ENCODE results near the gene CNIH3.

CNIH3 gene

DNA sequence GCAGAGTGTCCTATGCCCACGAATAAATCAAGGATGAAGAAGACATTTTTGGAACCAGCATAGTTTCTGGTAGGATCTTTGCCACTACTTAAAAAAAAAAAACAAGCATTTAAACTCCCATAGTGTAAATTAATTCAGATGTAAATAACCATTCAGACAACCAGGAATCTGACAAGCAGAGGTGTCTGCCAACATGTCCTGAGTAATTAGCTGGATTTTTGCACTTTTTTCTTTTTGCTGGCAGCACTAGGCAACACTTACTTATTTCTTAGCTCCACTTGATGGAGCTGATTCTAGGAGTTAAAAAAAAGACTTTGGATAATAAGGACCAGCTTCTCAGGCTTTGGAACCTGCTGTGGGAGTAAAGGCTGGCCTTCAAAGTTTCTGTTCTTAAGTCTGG is 27.6 kb upstream of the CNIH3 start:
- no peak overlapping the region for H3K4me3 ChIP-seq (ENCODE audit: insufficient read depth, low read length, poor library complexity, severe bottlenecking)
- H3F3A ChIP-seq (ENCODE audit: insufficient read depth), result no peaks in the 10 kb centered on the region
- H3K9me3 ChIP-seq (ENCODE audit: insufficient read depth, low read length), result no peaks in the 10 kb centered on the region
- no peak overlapping the region for H3K9ac ChIP-seq (ENCODE audit: low read length)
- H3K4me2 ChIP-seq (ENCODE audit: low read depth, low read length, poor library complexity, severe bottlenecking), result no peak overlapping the region
- no peaks in the 10 kb centered on the region for H3K9me2 ChIP-seq (replicated peaks; ENCODE audit: insufficient read depth, low read length)
- H3K36me3 ChIP-seq (ENCODE audit: low read length), result no peaks in the 10 kb centered on the region
- no peaks in the 10 kb centered on the region for H3K79me2 ChIP-seq (ENCODE audit: insufficient read depth, low read length)
- no peak overlapping the region for H3K27ac ChIP-seq (ENCODE audit: low read depth, low read length)
- no peaks in the 10 kb centered on the region for H3K27me3 ChIP-seq (ENCODE audit: low read length)
- TF ChIP-seq, protein P1, sequence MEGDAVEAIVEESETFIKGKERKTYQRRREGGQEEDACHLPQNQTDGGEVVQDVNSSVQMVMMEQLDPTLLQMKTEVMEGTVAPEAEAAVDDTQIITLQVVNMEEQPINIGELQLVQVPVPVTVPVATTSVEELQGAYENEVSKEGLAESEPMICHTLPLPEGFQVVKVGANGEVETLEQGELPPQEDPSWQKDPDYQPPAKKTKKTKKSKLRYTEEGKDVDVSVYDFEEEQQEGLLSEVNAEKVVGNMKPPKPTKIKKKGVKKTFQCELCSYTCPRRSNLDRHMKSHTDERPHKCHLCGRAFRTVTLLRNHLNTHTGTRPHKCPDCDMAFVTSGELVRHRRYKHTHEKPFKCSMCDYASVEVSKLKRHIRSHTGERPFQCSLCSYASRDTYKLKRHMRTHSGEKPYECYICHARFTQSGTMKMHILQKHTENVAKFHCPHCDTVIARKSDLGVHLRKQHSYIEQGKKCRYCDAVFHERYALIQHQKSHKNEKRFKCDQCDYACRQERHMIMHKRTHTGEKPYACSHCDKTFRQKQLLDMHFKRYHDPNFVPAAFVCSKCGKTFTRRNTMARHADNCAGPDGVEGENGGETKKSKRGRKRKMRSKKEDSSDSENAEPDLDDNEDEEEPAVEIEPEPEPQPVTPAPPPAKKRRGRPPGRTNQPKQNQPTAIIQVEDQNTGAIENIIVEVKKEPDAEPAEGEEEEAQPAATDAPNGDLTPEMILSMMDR (IDR thresholded peaks at IDR 0.05; ENCODE audit: insufficient read depth, low read length, poor library complexity, severe bottlenecking), result no peak
- TF ChIP-seq EZH2phosphoT487 (conservative IDR thresholded peaks at IDR 0.05; ENCODE audit: low read length), result no peak
- H4K20me1 ChIP-seq (ENCODE audit: low read depth, low read length), result no peaks in the 10 kb centered on the region
- H2AFZ ChIP-seq (ENCODE audit: low read depth, low read length, severe bottlenecking), result no peak overlapping the region

DNA sequence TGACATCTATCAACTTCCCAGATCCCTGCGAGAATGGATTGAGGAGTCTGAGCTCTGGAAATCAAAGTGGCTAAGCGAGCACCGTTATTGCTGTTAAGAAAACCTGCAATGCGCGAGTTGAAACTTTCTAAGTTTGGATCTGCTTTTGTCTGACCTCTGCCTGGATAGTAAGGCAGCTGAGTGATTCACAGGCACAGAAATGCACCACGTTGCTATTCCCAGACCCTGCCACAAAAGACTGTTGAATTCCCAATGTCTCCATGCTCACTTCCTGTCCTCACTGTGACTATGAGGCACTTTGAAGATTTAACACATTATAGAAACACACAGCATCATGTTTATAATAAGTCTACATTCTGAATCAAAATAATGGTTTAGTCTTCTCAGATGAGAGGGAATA is 27.1 kb upstream of the CNIH3 start:
- TF ChIP-seq, protein P1 (IDR thresholded peaks at IDR 0.05; ENCODE audit: insufficient read depth, low read length, poor library complexity, severe bottlenecking), result no peak
- Histone ChIP-seq H3F3A (ENCODE audit: insufficient read depth) (no peaks in the 10 kb centered on the region), H3K4me3 (ENCODE audit: insufficient read depth, low read length, poor library complexity, severe bottlenecking) (no peak overlapping the region), H3K9me3 (ENCODE audit: insufficient read depth, low read length) (no peaks in the 10 kb centered on the region), H3K9me2 (replicated peaks; ENCODE audit: insufficient read depth, low read length) (no peaks in the 10 kb centered on the region), H3K27me3 (ENCODE audit: low read length) (no peaks in the 10 kb centered on the region), H2AFZ (ENCODE audit: low read depth, low read length, severe bottlenecking) (no peak overlapping the region), H3K9ac (ENCODE audit: low read length) (no peak overlapping the region), H3K4me2 (ENCODE audit: low read depth, low read length, poor library complexity, severe bottlenecking) (no peak overlapping the region), H3K27ac (ENCODE audit: low read depth, low read length) (no peak overlapping the region), H3K79me2 (ENCODE audit: insufficient read depth, low read length) (no peaks in the 10 kb centered on the region), H4K20me1 (ENCODE audit: low read depth, low read length) (no peaks in the 10 kb centered on the region), H3K36me3 (ENCODE audit: low read length) (no peaks in the 10 kb centered on the region)

DNA sequence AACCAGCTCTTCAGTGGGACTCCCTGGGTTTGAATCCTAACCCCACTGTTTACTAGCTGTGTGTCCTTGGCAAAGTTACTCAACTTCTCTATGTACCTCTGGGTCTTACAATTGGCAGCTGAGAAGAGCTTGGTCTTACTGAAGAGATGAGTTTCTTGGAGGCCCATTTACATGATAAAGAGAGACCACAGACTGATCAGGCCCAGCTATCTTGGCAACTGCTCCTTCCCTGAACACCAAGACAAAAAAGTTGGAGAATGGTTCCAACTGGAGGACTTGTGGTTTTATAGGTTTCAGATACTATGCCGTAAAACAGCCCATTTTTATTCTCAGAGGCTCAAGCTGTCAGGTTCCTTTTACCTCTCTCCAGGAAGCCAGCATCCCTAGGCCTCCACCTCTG is 24.8 kb upstream of the CNIH3 start:
- no peaks in the 10 kb centered on the region for H3K79me2 ChIP-seq (ENCODE audit: insufficient read depth, low read length)
- no peaks in the 10 kb centered on the region for H3K36me3 ChIP-seq (ENCODE audit: low read length)
- H3K9me2 ChIP-seq (replicated peaks; ENCODE audit: insufficient read depth, low read length), result no peaks in the 10 kb centered on the region
- H3K27me3 ChIP-seq (ENCODE audit: low read length), result no peaks in the 10 kb centered on the region
- no peaks in the 10 kb centered on the region for H3K9me3 ChIP-seq (ENCODE audit: insufficient read depth, low read length)
- H3K4me3 ChIP-seq (ENCODE audit: insufficient read depth, low read length, poor library complexity, severe bottlenecking), result no peak overlapping the region
- H3K9ac ChIP-seq (ENCODE audit: low read length), result no peak overlapping the region
- TF ChIP-seq, protein P1 (IDR thresholded peaks at IDR 0.05; ENCODE audit: insufficient read depth, low read length, poor library complexity, severe bottlenecking), result no peak
- no peak for TF ChIP-seq EZH2phosphoT487 (conservative IDR thresholded peaks at IDR 0.05; ENCODE audit: low read length)
- H2AFZ ChIP-seq (ENCODE audit: low read depth, low read length, severe bottlenecking), result no peak overlapping the region
- H3F3A ChIP-seq (ENCODE audit: insufficient read depth), result no peaks in the 10 kb centered on the region
- no peak overlapping the region for H3K4me2 ChIP-seq (ENCODE audit: low read depth, low read length, poor library complexity, severe bottlenecking)
- no peaks in the 10 kb centered on the region for H4K20me1 ChIP-seq (ENCODE audit: low read depth, low read length)
- H3K27ac ChIP-seq (ENCODE audit: low read depth, low read length), result no peak overlapping the region
